Measurements from ENCODE around the gene DTX3L.
A peak's percentile ranks its signal among the peaks of the same experiment; 100 is the strongest.

The DTX3L gene

DNA sequence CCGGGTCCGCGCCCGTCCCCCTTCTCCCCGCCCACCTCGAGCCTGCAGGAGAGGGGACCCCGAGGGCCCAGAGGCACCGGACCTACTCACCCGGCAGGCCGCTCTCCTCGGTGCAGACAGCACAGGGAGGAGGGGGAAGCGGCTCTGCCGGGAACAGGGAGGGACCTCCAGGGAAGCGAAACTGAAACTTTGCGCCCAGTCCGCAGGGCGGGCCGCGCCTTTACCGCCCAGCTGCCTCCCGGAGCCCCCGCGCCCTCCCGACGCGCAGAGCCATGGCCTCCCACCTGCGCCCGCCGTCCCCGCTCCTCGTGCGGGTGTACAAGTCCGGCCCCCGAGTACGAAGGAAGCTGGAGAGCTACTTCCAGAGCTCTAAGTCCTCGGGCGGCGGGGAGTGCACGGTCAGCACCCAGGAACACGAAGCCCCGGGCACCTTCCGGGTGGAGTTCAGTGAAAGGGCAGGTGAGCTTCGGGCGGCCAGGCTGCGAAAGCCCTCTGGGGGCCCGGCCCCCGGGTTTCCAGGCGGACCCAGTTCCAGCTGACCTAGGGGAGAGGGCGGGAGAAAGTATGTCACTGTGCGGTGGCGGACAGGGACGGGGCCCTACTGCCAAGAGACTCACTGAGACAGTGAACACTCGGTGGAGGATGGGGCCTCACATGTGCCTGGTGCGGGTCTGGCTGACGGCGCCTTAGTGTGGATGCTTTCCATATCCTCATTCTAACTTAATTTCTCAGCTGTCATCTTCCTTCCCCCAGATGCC is at the start of gene DTX3L, which contains the start of gene PARP9:
Gene DTX3L (plus strand): TSS at position 184 of the 758 bp plus-strand sequence. CDS start 89 bp downstream, at position 273.
Gene PARP9 (minus strand): TSS at position 146 of the 758 bp plus-strand sequence. CDS start 4,680 bp downstream, outside the sequence.
- peak; percentile 72 for DNase-seq (ENCODE audit: low spot score)

- DNase-seq (ENCODE audit: low spot score): no peak
These were observed 49.1 kb upstream of the DTX3L start for GRCh38 chr3:122515020-122515468.

DNA sequence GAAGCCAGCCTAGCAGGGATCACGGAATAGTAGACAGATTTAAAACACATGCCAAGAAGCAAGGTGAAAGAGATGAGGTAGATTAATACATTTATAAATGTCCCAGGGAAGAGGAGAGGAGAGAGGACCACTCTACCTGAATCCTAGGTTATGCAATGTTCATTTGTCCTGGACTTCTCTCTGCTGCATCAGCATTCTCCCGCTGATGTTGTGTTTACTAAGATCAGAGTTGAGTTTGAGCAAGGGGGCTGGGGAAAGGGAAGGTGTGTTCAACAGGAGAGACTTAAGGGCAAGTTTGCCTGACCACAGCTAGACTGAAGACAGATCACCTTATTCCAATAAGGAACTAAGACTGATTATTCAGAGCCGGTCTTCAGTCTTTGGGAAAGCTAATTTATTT is 48.3 kb upstream of the DTX3L start:
- DNase-seq (ENCODE audit: low spot score): no peak

DNA sequence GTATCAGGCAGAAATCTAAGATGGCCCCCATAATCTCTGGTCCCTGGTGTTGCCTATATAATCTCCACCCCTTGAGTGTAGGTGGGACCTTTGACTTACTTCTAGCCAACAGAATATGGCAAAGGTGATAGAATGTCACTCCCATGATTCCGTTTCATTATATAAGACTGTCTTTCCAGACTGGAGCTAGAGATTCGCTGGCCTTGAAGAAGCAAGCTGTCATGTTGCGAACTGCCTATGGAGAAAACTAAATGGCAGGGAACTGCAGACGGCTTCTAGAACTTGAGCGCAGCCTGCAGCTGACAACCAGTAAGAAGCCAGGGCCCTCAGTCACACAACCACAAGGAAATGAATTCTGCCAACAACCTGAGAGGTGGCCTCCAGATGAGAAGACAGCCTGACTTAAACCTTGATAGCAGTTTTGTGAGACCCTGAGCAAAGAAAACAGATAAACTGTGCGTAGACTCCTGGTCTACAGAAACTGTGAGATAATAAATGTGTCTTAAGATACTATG is 47.2 kb upstream of the DTX3L start:
- DNase-seq (ENCODE audit: low spot score): no peak

DNA sequence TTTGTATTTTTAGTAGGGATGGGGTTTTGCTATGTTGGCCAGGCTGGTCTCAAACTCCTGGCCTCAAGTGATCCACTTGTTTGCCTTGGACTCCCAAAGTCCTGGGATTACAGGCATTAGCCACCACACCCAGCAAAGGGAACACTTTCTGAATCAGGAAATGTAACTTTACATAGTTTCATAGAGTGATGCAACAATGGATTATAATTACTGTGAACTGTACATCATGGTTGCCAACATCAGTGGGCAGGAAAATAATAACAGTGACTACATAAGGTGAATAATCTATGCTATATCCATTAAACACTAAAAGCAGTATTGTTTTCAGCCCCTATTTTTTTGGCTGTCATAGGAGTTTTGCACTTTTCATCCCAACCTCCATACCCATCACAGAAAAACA is 44.4 kb upstream of the DTX3L start:
- no peak for DNase-seq (ENCODE audit: low spot score)

DNA sequence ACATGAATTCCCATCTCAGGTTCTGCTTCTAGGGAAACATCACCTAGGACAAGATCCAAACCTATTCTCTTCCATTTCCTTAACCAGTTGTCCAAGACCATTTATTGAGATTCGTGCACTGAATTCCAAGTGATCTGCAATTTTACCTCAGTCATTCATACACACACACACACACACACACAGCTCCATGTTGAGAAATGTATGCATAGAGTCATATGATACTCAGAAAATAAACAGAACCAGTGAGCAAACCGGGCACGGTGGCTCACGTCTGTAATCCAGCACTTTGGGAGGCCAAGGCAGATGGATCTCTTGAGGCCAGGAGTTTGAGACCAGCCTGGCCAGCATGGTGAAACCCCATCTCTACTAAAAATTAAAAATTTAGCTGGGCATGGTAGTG is 43.3 kb upstream of the DTX3L start:
- no peak for DNase-seq (ENCODE audit: low spot score)

DNA sequence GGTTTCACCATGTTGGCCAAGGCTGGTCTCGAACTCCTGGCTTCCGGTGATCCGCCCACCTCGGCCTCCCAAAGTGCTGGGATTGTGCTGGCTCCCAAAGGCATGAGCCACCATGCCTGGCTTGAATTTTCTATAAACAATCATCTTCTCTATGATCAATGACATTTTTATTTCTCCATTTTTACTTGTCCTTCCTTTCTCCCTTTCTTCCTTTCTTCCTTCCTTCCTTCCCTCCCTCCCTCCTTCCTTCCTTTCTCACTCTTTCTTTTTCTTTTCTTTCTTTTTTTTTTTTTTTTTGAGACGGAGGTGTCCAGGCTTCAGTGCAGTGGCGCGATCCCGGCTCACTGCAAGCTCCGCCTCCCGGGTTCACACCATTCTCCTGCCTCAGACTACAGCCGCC is 40.8 kb upstream of the DTX3L start:
- DNase-seq (ENCODE audit: low spot score): no peak

GRCh38 chr3:122530164-122530563 is 34.0 kb upstream of the DTX3L start:
- no peak for DNase-seq (ENCODE audit: low spot score)

GRCh38 chr3:122533480-122533879 is 30.7 kb upstream of the DTX3L start:
- no peak for DNase-seq (ENCODE audit: low spot score)

GRCh38 chr3:122533931-122534334 is 30.2 kb upstream of the DTX3L start:
- DNase-seq (ENCODE audit: low spot score): peak; percentile 77

DNA sequence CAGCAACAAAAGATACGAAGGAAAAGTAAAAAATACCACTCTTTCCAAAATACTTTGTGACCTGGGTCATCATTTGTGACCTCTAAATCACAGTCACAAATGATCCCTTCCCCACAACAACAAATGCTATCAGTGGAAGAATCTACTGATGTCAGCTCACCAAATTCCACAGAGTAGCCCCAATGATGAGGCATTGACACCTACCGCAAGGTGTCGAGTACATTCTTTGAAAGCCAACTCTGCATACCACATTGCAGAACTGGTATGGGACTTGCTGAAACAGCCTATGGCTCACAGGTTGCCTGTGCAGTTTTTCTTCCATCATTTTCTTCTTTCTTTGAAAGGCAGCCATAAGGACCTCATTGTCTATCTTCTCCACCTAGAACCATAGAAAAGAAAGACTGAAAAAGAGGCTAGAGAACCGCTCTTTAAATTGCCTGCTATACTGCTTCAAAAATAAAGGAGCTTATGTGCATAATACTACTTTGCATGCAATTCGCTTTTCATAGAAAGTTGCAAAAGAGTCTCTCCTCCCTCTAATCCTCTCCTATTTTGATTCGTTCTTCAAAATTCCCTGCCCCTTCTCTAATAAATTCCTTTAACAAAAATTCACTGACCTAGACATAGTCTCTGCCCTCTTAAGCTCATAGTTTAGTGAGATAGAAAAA is 28.0 kb upstream of the DTX3L start:
- no peak for DNase-seq (ENCODE audit: low spot score)

DNA sequence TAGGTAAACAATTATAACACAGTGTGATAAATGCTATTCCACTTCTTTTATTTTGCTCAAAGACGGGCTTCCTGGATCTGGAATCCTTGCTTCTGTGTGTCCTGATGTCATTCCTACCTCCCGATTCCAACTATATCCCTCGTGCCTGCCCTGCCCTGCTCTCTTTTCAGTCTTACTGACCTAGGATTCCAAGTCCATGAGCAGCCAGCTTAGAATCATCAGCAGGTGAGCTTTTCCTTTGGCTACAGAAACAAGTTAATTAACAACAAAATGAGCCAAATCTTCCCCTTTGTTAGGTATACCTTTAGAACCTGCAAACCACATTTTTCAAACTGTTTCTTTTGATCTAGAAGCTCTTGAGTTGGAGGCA is 27.5 kb upstream of the DTX3L start:
- DNase-seq (ENCODE audit: low spot score): no peak

DNA sequence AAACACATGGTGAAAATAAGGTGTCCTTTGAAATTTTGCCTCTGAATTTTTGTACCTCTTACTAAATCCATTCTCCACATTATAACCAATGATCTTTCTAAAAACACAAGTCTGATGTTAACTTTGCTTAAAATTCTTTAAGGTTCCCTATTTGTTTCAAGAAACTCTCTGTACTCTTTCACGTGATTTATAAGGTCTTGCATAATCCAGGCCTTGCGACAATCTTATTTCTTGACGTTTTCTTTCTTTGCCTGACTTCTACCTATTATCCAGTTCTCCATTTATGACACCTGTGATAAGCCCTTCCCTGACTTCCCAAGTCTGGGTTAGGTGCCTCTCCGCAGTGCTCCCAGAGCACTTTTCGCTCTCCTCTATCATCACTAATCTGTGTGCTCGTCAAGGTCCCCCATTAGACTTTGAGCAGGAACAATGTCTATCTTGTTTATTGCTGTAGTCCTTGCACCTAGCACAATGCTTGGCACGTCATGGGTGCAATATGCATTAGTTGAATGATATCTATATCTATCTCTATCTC is 25.1 kb upstream of the DTX3L start:
- no peak for DNase-seq (ENCODE audit: low spot score)

- no peak for DNase-seq (ENCODE audit: low spot score)
These were observed 18.0 kb upstream of the DTX3L start for GRCh38 chr3:122546151-122546550.

- no peak for DNase-seq (ENCODE audit: low spot score)
These were observed 16.1 kb upstream of the DTX3L start for GRCh38 chr3:122548076-122548475.

GRCh38 chr3:122548619-122549018 is 15.5 kb upstream of the DTX3L start:
- no peak for DNase-seq (ENCODE audit: low spot score)

DNA sequence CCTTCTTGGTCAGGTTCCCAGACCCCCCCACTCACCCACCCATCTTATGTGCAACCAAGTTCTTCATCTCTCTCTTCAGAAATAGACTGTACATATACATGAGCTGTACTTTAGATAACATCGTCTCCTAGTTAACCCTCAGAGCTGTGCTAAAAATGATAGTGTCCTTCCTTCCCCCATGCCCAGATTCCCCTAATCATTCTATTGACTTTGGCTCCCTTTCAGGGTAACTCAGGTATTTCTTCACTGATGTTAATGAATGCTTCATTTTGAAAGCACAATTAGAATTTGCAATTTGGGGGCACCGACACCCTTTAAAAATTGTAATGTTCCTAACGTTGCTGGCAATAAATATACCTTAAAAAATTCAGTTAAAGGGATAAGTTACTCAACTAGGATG is 11.0 kb upstream of the DTX3L start:
- no peak for DNase-seq (ENCODE audit: low spot score)

GRCh38 chr3:122555275-122556071 is 8.7 kb upstream of the DTX3L start:
- no peak for DNase-seq (ENCODE audit: low spot score)

DNA sequence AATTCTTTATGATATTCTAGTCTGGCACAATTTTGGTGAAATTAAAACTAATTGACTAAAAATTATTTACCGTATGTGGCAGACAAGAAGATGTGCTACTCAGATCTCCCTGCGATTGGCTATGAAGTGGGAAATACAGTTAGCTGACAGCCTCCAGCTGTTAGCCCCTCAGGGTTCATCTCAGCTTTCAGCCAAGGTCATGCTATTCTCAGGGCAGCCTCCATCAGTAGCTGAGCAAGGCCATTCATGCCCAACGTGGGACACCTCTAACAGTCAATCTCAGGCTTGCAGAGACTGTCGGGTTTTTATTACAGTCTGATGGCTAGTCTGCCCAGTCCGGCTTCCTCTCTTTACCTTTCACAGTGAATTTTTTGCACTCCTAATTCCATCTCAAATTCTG is 6.8 kb upstream of the DTX3L start:
- no peak for DNase-seq (ENCODE audit: low spot score)

DNA sequence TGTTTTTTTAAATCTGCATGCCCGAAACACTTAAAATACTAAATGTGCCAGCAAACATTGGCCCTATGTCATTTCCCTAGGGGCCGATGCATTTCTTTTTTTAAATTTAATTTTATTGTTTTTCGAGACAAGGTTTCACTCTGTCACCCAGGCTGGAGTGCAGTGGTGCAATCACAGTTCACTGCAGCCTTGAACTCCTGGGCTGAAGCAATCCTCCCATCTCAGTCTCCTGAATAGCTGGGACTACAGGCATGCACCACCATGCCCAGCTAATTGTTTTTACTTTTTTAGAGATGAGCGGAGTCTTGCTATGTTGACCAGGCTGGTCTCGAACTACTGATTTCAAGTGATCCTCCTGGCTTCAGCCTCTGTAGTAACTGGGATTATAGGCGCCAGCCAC is 5.5 kb upstream of the DTX3L start:
- no peak for DNase-seq (ENCODE audit: low spot score)

DNA sequence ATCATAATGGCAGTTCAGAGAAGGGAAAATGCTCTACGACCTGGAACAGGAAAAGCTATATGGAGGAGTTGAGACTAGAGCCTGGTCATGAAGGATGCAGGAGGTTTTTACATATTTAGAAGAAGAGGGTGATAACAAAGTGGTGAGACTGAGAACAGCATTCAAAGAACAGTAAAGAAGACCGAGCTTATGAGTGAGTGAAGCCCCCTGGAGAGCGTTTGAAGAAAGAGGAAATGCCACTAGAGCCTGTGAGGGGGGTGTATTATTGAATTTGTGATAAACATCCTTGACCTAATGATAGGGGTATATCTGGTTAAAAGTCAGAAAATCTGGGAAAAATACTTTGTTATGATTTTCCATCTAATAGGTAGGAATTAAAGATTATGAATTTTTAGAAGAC is 4.2 kb upstream of the DTX3L start:
- no peak for DNase-seq (ENCODE audit: low spot score)

DNA sequence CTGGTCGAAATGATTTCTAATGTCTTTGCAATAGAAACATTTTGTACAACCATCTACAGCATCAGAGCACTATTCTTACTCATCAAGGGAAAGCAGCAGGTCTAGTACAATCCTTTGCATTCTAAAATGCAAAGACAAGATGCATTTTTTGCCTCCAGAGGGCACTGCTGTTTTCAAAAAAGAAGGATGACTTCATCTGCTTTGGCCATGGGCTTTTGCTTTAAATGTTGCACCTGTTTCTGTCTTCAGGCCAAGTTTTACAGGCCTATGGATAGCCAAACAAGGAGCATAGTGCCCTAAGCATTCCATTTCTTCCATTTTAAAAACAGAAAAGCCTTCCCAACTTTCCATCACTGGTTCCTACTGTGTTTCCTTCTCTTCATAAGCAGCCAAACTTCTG is 3.5 kb upstream of the DTX3L start:
- DNase-seq (ENCODE audit: low spot score): peak; percentile 79
